Renal pelvis (tissue), 4 donors: ENCODE data around the gene PFKFB3. TPM values are rescaled to one million over a fixed set of nuclear protein-coding genes. Genes with fewer than 3 reads are reported as not detected.
A peak's percentile ranks its signal among the peaks of the same experiment; 100 is the strongest.
"Not testable (repeated sequence)": the region's sequence is repeated elsewhere in the genome, so short reads cannot be mapped to it uniquely, and the experiment has no call there.

Source experiments
- DNase-seq: peaks from one replicate; pipeline ENCODE4 v3.0.0-alpha.2; 2013
- polyA plus RNA-seq, 3 donors: library from polyadenylated mRNA; unstranded; fragments of 120-200 nt; gene quantifications; one replicate each; pipeline ENCODE4 v1.2.1, GENCODE V29; 2013; ENCODE audit not compliant: insufficient read length in 3 of 3

PFKFB3 gene
- polyA plus RNA-seq, 3 donors: 31.4 to 43.8 (median 31.5) TPM

DNA sequence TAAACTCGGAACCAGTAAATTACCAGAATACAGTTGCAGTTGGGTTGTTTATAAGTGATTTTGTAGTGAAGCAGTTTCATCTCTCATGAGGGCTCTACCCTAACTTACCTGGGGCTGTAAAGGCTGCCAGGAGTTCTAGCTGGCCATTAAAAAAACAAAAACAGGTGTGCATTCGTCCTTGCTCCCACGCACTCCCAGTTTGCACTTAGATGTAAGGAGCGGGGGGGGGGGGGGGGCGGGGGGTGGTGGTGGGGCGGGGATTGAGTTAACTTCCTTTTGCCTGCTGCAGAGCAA, 2.3 kb upstream of the PFKFB3 start:
- no peak for DNase-seq

- DNase-seq: no peak
Measured at GRCh38 chr10:6200734-6201515, 1.8 kb upstream of the PFKFB3 start.

- DNase-seq: peak; percentile 52
Measured at GRCh38 chr10:6201516-6201975, 1.2 kb upstream of the PFKFB3 start.

GRCh38 chr10:6202098-6202683, 541 bp upstream of the PFKFB3 start:
- no peak for DNase-seq

- DNase-seq: peak; percentile 77
Measured at GRCh38 chr10:6203331-6204062, 765 bp downstream of the PFKFB3 start.

GRCh38 chr10:6204063-6204340, 1.3 kb downstream of the PFKFB3 start:
- DNase-seq: no peak

- no peak for DNase-seq
Measured at GRCh38 chr10:6204341-6205191, 1.8 kb downstream of the PFKFB3 start.

DNA sequence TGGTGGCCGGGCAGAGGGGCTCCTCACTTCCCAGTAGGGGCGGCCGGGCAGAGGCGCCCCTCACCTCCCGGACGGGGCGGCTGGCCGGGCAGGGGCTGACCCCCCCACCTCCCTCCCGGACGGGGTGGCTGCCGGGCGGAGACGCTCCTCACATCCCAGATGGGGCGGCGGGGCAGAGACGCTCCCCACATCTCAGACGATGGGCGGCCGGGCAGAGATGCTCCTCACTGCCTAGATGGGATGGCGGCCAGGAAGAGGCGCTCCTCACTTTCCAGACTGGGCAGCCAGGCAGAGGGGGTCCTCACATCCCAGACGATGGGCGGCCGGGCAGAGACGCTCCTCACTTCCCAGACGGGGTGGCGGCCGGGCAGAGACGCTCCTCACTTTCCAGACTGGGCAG, 3.8 kb downstream of the PFKFB3 start:
- DNase-seq: not testable (repeated sequence)

- DNase-seq: no peak
Measured at GRCh38 chr10:6207658-6208057, 4.9 kb downstream of the PFKFB3 start.

DNA sequence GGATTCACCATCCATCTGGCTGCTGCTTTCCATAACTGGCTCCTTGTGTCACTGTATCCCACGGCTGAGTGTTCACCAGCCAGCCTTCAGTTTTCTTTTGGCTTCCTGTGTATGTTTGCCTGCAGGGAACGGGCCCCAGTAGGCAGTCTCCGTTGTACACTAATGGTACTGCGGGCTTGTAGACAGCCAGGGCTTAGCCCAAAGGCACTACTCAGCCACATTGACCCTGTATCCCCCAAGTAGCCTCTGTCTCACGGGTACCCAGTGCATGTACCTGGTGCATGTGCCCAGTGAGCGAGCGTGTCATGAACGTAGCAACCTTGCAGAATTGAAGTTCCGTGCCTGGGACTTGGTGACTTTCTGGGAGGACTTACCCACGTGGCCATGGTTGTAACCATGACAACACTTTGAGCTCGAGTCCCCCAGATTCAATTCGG, 6.1 kb downstream of the PFKFB3 start:
- no peak for DNase-seq

- no peak for DNase-seq
Measured at GRCh38 chr10:6211341-6211670, 8.6 kb downstream of the PFKFB3 start.

GRCh38 chr10:6211671-6212635, 9.2 kb downstream of the PFKFB3 start:
- no peak for DNase-seq

GRCh38 chr10:6212806-6213205, 10.1 kb downstream of the PFKFB3 start:
- no peak for DNase-seq

GRCh38 chr10:6213257-6213905, 10.6 kb downstream of the PFKFB3 start:
- no peak for DNase-seq

- no peak for DNase-seq
Measured at GRCh38 chr10:6213908-6214307, 11.2 kb downstream of the PFKFB3 start.

GRCh38 chr10:6214612-6215011, 11.9 kb downstream of the PFKFB3 start:
- no peak for DNase-seq

DNA sequence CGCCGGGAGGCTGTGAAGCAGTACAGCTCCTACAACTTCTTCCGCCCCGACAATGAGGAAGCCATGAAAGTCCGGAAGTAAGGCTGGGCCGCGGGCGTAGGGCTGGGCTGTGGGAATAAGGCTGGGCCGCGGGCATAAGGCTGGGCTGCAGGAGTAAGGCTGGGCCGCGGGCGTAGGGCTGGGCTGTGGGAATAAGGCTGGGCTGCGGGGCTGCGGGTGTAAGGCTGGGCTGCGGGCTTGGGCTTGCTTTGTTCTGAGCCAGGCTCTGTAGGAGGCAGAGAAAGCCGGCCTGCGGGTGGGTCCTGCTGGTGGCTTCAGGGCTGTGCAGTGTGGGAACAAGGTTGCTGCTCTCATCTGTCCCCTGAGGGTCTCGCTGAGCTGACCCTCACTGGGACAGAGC, 12.5 kb downstream of the PFKFB3 start:
- no peak for DNase-seq

DNA sequence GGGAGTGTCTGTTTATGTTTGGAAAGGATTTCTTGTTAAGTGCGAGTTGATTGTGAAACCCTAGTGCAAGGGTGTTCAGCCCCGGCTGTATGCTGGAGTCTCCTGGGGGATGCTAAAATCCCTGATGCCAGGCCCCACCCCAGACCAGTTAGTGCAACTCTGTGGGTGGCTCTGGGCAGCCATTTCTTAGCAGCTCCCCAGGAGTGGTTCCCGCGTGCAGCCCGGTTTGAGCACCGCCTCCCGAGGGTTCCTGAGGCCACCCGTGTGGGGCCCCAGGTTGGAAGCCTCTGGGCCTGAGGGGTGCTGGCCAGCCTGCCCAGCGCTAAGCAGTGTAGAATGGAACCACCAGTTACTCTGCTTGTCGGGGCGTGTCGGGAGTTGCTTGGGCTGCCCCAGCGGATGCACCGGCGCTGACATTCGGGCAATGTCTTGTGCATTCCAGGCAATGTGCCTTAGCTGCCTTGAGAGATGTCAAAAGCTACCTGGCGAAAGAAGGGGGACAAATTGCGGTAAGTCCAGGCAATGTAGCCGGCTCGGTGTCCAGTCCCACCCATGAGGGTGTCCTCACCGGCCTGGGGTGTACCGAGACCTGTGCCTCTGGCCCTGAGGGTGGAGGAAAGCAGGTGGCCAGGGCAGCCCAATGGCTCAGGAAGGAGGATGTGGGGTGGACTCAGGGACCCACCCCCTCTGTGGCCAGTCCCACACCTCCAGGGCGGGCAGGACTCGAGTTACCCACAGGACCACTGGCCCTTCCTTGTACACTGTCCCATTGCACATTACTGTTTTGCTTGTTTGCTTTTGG, 13.2 kb downstream of the PFKFB3 start:
- no peak for DNase-seq

GRCh38 chr10:6216916-6217315, 14.2 kb downstream of the PFKFB3 start:
- no peak for DNase-seq

DNA sequence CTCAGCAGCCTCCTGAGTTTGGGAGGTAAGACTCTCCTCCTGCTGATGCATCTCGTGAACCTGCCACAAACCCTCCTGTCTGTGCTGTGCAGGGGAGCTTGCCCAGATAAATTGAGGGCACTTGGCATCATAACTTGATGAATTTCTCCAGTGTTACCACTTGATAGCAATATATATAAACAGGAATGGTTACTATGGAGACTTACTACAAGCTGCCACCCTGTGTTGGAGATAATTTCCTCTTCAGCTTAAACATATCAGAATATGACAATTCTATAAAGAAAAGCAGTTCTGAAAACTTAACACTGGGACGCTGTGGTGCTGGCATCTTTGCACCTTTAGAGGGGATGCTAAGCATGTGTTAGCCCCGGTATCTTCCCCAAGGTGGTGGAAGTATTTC, 14.9 kb downstream of the PFKFB3 start:
- DNase-seq: no peak
